SH-SY5Y (cell line): Measurements from ENCODE around the gene SPTBN5.

Source experiments
- GATA2 ChIP-seq: IDR thresholded peaks from 2 replicates; pipeline ENCODE4 v1.6.1; 2011; ENCODE audit warnings: mild to moderate bottlenecking, low read depth, low read length
- GATA3 ChIP-seq: IDR thresholded peaks from 2 replicates; pipeline ENCODE4 v1.6.1; 2011; ENCODE audit warnings: low read depth, mild to moderate bottlenecking, low read length, moderate library complexity

GRCh38 chr15:41940441-41940857 is 46.6 kb upstream of the SPTBN5 start:
- TF ChIP-seq GATA2 (no peak), GATA3 (no peak)
